ENCODE measurements around the gene MOB2. TPM values are rescaled to one million over a fixed set of nuclear protein-coding genes. Genes with fewer than 3 reads are reported as not detected.

Gene MOB2
- total and polyA plus RNA-seq, 2 of the 13 experiments (the other 11 are each of a cell fraction or from before 2014, with no cell fraction given) = 21.8 to 27.7 TPM

DNA sequence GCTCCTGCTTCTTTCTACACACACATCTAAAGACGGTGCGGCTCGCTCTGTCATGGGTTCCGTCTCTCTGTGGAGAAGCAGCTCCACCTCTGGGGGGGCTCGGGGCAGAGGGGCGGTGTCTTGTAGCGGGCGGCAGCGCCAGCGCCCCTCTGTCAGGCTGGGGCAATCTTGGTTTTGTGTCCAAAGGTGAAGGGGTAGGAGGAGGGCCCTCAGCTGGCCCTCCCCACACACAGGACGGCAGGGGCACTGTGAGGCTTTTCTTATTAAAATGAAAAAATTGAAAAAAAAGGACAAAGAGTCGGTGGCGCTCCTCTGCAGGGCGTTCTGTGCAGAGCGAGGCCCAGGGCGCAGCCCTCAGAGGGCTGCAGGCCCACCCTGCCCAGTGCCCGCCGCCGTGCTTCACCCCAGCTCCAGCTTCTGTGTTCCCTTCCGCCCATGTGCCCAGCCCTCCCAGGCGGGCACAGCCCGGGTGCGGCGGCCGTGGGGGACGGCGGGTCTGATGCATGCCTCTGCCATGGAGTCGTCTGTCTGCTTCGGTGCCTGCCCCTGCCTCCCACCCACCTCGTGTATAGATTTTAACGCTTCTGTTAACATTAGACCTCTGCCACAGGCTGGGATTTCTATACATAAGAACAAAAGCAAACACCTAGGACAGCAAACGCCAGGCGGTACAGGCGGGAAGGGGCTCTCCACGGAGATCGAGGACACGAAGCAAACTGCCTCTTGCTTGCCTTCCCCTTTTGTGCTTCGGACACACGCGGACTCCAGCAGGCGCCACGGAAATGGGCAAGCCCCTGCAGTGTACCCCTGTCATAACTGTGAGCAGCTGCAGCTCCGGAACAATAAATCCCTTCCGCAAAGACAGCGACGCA, 24.5 kb downstream of the MOB2 start:
- WGBS (ENCODE audit: low lambda C conversion rate) = 69% methylated on average over 39 of the region's 46 CpGs
- Histone ChIP-seq H3K4me1 (ENCODE audit: insufficient read depth, low read length) (no peaks in the 10 kb centered on the region), H3K4me3 (replicated peaks in 1 of 3; ENCODE audit: insufficient read depth in 1 of 3, low read depth in 2 of 3, low read length in 3 of 3) (no peak overlapping the region), H3K9ac (ENCODE audit: insufficient read depth, low read depth, low read length) (no peak overlapping the region), H2AFZ (ENCODE audit: low read length) (no peak overlapping the region), H3K9me3 (ENCODE audit: low read length) (peaks cover 7% of the 10 kb centered on the region; the same call in 1 of the 2 replicates), H3K4me2 (ENCODE audit: low read depth, low read length) (no peak overlapping the region), H3K27ac (ENCODE audit: extremely low read length, insufficient read depth, low read length) (no peak overlapping the region), H4K20me1 (ENCODE audit: insufficient read depth, low read length) (no peaks in the 10 kb centered on the region), H3K79me2 (ENCODE audit: insufficient read depth, low read length) (no peaks in the 10 kb centered on the region), H3K36me3 (replicated peaks in 1 of 2; ENCODE audit: control insufficient read depth in 1 of 2, insufficient read depth in 2 of 2, low read length in 2 of 2) (no peaks in the 10 kb centered on the region), H3K27me3 (ENCODE audit: control insufficient read depth in 1 of 2, insufficient read depth in 2 of 2, low read length in 2 of 2) (no peaks in the 10 kb centered on the region)
- intact Hi-C loops (cut with micrococcal nuclease; ENCODE audit: unreplicated experiment) = no loop called here
- ATAC-seq (no peak), DNase-seq (ENCODE audit: low spot score) (no peak), FAIRE-seq (no peak)
- TF ChIP-seq TBP (CRISPR knock-in tag; IDR thresholded peaks at IDR 0.05) (no peak), NFATC3 (CRISPR knock-in tag; IDR thresholded peaks at IDR 0.05) (no peak), ZSCAN9 (CRISPR knock-in tag; IDR thresholded peaks at IDR 0.05; ENCODE audit: borderline replicate concordance) (no peak), ZFYVE20 (CRISPR knock-in tag; IDR thresholded peaks at IDR 0.05; ENCODE audit: borderline replicate concordance, low read depth) (no peak), ZNF256 (CRISPR knock-in tag; conservative IDR thresholded peaks at IDR 0.05) (no peak)
- CTCF ChIA-PET (ENCODE audit: low intra/inter-chr PET ratio, low total read pairs) = no interaction called here
- POLR2A ChIA-PET = no interaction called here
- no TSS peak for BruUV-seq (replicated peaks)
- in situ Hi-C loops (cut with HindIII; ENCODE audit: extremely low pct_ligation_motif_present, low pct_unique_long_range_greater_than_20kb) = no loop called here

DNA sequence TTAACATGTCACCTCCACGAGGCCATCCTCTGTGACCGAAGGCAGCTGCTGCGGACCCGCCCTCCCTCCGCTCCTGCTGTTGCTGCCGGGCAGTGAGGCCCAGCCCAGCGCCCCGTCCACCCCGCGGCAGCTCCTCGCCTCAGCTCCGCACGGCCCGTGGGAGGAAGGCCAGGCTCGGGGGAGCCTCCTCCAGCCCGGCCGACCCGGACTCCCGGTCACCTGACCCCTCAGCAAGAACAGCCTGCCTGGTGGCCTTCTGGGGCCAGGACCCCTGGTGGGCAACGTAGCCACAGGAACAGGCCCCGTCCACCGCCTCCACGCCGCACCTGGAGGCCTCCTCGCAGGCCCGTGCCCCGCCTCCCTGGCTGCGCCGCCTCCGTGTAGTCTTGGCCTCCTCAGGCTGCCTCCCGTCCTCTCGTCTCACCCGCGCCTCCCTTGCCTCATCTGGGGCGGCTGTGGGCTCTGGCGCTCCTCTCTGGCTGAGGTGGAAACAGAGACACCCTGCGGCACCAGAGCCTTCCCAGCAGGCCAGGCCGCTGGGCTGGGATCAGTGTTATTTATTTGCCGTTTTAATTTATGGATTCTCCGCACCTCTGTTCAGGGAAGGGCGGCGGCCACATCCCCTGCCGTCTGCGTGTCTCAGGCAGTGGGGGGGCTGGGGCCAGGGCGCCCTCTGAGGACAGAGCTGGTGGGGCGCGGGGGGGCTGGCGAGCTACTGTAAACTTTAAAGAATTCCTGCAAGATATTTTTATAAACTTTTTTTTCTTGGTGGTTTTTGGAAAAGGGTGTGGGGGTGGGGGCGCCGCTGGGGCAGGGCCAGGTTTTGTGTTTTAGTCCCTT, 25.4 kb downstream of the MOB2 start:
- no peaks in the 10 kb centered on the region for H3K27me3 ChIP-seq (ENCODE audit: control insufficient read depth in 1 of 2, insufficient read depth in 2 of 2, low read length in 2 of 2)
- ATAC-seq (no peak), FAIRE-seq (no peak), DNase-seq (ENCODE audit: low spot score) (no peak)
- no peak overlapping the region for H2AFZ ChIP-seq (ENCODE audit: low read length)
- no peaks in the 10 kb centered on the region for H3K36me3 ChIP-seq (replicated peaks in 1 of 2; ENCODE audit: control insufficient read depth in 1 of 2, insufficient read depth in 2 of 2, low read length in 2 of 2)
- H3K4me1 ChIP-seq (ENCODE audit: insufficient read depth, low read length) = no peaks in the 10 kb centered on the region
- POLR2A ChIA-PET = no interaction called here
- BruUV-seq (replicated peaks) = no TSS peak
- WGBS (ENCODE audit: low lambda C conversion rate) = 85% methylated on average over 37 of the region's 50 CpGs
- H3K9ac ChIP-seq (ENCODE audit: insufficient read depth, low read depth, low read length) = no peak overlapping the region
- CTCF ChIA-PET (ENCODE audit: low intra/inter-chr PET ratio, low total read pairs) = no interaction called here
- no peaks in the 10 kb centered on the region for H3K79me2 ChIP-seq (ENCODE audit: insufficient read depth, low read length)
- peaks cover 7% of the 10 kb centered on the region; the same call in 1 of the 2 replicates for H3K9me3 ChIP-seq (ENCODE audit: low read length)
- H3K4me2 ChIP-seq (ENCODE audit: low read depth, low read length) = no peak overlapping the region
- H3K27ac ChIP-seq (ENCODE audit: extremely low read length, insufficient read depth, low read length) = no peak overlapping the region
- H4K20me1 ChIP-seq (ENCODE audit: insufficient read depth, low read length) = no peaks in the 10 kb centered on the region
- intact Hi-C loops (cut with micrococcal nuclease; ENCODE audit: unreplicated experiment) = no loop called here
- no peak overlapping the region for H3K4me3 ChIP-seq (replicated peaks in 1 of 3; ENCODE audit: insufficient read depth in 1 of 3, low read depth in 2 of 3, low read length in 3 of 3)
- in situ Hi-C loops (cut with HindIII; ENCODE audit: extremely low pct_ligation_motif_present, low pct_unique_long_range_greater_than_20kb) = no loop called here
- TF ChIP-seq, protein P1, sequence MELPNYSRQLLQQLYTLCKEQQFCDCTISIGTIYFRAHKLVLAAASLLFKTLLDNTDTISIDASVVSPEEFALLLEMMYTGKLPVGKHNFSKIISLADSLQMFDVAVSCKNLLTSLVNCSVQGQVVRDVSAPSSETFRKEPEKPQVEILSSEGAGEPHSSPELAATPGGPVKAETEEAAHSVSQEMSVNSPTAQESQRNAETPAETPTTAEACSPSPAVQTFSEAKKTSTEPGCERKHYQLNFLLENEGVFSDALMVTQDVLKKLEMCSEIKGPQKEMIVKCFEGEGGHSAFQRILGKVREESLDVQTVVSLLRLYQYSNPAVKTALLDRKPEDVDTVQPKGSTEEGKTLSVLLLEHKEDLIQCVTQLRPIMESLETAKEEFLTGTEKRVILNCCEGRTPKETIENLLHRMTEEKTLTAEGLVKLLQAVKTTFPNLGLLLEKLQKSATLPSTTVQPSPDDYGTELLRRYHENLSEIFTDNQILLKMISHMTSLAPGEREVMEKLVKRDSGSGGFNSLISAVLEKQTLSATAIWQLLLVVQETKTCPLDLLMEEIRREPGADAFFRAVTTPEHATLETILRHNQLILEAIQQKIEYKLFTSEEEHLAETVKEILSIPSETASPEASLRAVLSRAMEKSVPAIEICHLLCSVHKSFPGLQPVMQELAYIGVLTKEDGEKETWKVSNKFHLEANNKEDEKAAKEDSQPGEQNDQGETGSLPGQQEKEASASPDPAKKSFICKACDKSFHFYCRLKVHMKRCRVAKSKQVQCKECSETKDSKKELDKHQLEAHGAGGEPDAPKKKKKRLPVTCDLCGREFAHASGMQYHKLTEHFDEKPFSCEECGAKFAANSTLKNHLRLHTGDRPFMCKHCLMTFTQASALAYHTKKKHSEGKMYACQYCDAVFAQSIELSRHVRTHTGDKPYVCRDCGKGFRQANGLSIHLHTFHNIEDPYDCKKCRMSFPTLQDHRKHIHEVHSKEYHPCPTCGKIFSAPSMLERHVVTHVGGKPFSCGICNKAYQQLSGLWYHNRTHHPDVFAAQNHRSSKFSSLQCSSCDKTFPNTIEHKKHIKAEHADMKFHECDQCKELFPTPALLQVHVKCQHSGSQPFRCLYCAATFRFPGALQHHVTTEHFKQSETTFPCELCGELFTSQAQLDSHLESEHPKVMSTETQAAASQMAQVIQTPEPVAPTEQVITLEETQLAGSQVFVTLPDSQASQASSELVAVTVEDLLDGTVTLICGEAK (IDR thresholded peaks at IDR 0.05) = no peak
- TF ChIP-seq, protein P1 (CRISPR knock-in tag; IDR thresholded peaks at IDR 0.05) = no peak
